Middle frontal gyrus (tissue), 1 donor: Measurements from ENCODE around the gene TTLL7.
A peak's percentile ranks its signal among the peaks of the same experiment; 100 is the strongest.
"Not testable (repeated sequence)": the region's sequence is repeated elsewhere in the genome, so short reads cannot be mapped to it uniquely, and the experiment has no call there.

ENCODE experiments used
- DNase-seq: peaks from one replicate; pipeline ENCODE4 v3.0.0-alpha.2; 2015; ENCODE audit warnings: low spot score; ENCODE audit errors: extremely low spot score

TTLL7 gene

DNA sequence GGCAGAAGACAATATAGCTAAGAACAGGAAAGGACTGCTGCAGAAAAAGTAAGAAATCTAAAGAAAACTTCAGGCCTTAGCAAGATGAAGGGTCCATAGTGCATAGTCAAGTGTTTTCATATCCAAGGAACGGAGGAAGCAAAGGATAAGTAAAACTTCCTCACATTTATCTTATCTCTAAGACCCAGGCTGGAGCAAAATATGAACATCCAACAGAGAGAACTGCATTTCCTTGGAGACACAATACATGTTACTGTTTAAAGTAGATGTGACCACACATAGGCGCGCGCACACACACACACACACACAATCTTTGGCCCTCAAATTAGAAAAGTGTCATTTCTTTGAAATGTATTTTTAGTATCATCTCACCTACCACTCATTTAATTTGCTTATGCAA is 66.7 kb downstream of the TTLL7 start:
- DNase-seq, result no peak

DNA sequence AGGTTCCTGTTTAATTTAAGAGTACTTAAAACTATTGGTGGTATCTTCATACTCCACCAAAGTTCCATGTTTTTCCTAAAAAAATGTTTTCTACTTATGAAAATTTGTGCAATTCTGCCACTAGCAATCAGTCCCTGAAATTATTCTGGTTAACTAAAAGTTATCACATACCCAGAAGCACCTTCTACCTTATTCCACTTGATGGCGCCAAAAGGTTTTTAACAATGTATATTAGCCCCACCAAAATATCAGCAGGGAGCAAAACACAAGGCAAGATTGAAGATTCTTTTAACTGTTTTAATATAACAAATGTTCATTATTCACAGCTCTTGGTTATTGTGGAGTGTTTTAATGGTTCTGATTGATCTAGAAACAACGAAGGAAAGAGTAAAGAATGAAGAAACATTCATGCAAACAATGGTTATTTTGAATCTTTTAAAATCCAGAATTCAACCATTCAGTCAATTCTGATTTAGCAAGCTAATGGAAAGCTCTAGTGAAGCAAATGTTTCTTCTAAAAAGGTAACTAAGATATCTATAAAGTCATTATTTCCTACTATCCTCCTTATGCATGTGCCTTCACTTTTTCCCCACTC is 67.2 kb downstream of the TTLL7 start:
- peak; percentile 56 for DNase-seq

DNA sequence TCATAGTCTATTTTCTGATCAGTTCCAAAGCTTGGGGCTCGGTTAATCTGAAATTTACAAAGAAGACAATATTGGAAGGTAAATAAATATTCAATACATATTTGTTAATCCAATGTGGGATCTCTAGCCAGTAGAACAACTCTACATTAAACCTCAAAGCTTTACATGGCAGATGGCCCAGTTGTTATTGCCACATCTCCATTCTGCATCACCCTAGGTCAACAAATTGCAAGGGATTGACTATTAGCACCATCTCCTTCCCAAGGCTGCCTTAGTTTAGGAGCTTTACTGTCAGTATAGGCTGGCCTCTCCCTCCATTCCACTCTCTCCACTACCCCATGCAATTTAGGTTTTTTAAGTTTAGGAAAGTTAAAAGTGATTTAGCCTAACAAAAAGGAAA is 69.7 kb downstream of the TTLL7 start:
- DNase-seq, result no peak

GRCh38 chr1:83928396-83928795 is 70.5 kb downstream of the TTLL7 start:
- no peak for DNase-seq

- DNase-seq, result no peak
Measured at GRCh38 chr1:83927701-83928100, 71.2 kb downstream of the TTLL7 start.

DNA sequence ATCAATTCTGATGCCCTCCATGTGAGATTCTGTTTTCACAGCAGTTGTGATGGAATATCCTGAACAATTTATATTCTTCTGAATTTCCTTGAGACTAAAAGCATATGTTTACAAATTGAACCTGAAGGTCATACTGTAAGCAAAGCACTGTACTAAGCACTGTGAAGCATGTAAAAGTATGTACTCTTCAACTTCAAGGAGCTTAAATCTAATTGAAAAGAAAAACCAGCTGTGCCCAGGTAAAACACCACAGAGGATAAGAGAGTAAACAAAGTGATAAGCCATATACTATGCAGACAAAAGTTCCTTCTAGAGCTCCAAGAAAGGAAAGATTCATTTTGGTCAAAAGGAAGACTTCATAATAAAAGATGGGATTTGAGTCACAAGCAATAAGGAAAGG is 71.9 kb downstream of the TTLL7 start:
- no peak for DNase-seq

DNA sequence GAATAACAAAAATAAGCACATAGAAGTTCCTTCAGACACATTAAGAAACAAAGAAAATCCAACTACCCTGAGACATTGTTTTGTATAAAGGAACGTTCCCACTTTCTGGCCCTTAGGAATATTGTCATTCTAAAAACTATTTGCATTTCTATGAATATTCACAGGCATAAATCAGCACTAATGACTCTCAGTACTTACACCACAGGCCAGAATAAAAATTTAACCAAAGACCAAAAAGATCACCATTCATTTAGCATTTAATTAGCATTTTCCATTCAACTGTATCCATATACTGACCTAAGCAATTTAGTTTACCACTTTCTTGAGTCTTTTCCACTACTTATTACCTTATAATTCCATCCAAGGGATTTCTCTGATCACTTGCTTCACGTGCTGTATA is 75.4 kb downstream of the TTLL7 start:
- no peak for DNase-seq

DNA sequence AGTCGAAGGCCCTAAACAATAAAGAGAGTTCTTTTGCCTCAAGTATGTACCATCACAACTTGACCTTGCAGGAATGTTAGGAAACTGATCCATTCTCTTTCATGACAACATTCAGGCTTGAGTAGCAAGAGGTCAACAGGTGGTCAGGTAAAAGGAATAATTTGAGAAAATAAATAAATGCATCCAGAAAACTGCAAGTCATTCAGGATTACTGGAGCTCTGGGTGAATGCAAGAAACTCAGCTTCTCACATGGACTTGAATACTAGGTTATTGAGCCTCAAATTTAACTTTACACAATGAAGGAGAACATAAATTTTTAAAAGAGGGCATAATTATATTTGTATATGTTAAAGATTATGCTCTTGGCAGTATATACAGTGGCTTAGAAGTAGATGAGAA is 76.5 kb downstream of the TTLL7 start:
- DNase-seq, result no peak

DNA sequence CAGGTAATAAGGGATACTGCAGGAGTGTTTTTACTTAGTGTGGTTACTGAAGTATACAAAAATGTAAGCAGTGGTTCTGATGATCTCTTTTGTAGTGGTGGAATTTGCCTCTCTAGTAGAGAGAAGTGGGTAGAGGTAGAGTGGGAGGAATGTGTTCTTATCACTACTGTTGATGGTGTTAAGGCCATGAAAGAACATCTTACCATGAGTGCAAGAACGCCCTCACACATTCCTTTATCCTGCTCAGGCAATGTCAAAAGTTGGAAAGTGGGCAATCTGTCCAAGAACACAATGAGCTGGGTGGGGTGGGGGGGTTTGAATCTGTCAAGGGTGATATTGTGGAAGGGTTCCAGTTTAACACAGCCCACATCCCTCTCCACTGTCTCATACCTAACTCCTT is 78.6 kb downstream of the TTLL7 start:
- DNase-seq, result no peak

DNA sequence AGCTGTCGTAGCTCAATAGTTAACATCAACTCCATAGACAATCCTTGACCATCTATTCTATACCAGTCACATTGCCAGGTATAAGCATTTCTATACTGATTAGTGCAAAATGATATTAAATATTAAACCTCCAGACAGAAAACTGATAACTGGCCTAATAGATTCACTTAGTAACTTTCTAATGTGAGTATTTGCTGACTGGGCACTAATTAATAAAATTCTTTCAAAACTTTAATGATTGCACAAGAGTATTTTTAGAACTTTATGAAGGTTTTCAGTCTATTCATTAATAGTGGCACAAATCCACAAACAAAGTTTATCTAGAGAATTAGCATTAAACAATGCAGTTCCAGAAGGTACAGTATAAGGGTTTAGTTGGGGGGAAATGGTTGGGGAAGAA is 79.1 kb downstream of the TTLL7 start:
- no peak for DNase-seq

DNA sequence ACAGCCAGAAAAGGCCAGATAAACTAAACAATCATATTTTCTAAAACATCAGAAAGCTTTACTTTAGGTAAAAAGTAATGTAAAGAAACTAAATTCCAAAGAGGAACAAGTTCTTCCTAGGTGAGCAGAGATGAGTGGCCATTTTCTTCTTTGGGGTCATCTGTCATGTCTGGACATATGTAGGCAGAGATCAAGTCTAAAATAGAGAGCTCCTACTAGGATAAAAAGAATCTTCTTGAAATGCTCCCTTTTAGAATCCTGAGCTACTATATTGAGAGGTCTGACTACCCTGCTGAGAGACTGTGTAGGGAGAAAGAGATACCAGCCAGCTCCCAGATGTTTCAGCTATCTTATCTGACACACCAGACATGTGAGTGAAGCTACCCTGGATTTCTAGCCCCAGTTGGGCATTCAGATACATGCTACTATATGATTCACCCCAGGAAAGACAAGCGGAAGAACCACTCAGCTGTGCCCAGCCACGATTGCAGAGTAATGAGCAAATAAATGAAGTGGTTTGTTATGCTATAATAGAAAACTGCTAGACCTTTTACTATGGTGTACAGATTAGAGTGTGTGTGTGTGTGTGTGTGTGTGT is 80.1 kb downstream of the TTLL7 start:
- no peak for DNase-seq

DNA sequence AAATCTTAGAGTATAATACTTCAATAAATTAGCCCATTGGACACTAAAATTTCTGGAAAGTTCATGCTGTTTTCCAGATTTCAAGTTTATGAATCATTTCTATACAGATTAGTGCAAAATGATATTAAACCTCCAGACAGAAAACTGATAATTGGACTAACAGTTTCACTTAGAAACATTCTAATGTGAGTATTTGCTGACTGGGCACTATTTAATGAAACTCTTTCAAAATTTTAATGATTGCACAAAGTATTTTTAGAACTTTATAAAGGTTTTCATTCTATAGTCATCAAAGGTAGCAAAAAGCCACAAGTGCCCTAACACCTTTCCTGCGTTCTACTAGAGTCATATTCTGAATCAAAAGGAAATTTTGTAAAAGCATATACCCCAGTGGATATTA is 81.0 kb downstream of the TTLL7 start:
- DNase-seq, result no peak

- DNase-seq, result not testable (repeated sequence)
Measured at GRCh38 chr1:83916094-83916493, 82.8 kb downstream of the TTLL7 start.

DNA sequence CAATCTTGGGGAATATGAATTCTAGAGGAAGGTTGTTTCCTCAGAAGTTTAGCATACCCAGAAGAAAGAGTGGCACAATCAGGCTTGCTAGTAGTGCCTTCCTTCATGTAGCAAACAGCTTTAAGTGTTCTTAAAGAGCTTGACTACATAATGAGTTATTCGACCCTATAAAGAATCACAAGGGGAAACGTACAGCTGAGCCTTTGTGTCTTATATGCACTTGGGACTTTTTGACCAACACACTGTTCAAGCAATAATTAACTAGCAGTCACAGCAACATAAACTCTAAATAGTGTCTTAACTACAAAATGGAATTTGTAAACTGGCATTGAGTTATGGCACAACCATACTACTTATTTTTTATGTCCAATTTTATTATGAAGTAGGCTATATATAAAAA is 86.1 kb downstream of the TTLL7 start:
- no peak for DNase-seq

- no peak for DNase-seq
Measured at GRCh38 chr1:83910461-83910860, 88.5 kb downstream of the TTLL7 start.

GRCh38 chr1:83909687-83910086 is 89.2 kb downstream of the TTLL7 start:
- no peak for DNase-seq

DNA sequence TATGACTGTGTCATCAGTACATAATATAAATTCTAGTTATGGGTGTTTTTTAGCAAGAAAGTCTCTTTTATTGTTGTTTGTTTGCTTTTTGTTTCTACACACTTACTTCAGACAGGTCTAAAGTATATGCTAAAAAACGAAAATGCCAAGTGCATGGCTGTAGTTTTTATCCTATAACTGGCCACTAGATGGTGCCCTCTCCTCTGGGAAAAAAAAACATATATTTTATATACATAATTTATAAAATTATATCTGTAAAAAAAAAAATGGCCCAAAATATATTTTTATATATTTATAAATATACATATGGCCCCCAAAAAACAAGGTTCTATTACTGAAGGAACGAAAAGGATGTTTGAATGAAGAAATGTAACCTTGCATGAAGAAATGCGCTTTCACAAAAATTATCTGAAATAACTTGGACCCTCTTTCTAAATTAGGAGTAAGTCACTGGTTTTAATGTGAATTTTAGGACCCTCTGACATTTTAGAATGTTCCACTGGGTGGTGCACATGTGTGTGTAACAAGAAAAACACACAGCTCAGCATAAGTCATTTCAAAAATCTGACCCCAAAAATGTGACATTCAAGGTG is 93.5 kb downstream of the TTLL7 start:
- DNase-seq, result no peak

DNA sequence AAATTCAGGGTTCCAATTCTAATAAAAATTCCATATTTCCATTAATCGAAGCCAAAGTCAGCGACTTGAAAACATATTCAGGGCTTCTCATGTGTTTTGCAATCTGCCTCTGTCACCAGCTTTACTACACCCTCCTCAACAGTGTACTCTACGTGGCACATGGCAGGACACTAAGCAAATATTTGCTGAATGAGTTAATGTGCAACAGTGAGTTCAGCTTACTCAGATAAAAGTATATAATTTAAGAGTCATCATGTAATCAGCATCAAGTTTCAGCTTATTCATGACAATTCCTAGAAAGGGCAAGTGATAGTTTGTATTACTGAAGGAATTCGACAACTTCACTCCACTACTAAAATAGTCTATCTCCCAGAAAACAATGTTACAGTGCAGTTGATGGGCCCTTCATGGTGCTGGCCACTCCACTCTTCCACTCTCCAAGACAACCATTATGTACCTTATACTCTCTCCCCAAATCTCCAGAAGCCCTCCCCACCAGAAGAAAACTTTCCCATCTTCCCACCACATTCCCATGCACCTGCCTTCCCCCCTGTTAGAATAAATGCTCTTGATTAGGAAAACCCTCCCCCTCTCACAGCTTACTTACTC is 97.3 kb downstream of the TTLL7 start:
- DNase-seq, result no peak

DNA sequence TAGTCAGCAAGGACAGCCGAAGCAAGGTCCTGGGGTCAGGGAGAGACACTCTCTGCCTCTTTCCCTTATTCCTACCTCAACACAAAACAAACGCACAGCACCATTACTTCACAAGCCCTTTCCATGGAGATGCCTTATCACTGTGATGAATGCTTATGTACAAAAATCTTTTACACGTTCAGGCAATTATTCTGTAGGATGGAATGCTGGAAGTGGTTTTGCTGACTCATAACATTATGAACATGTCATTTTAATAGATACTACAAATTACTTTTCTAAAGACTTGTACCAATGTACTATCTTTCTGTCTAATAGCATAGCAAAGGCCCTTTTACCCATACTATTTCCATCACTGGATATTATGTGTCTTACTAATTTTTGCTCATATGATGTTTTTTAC is 98.4 kb downstream of the TTLL7 start:
- no peak for DNase-seq

DNA sequence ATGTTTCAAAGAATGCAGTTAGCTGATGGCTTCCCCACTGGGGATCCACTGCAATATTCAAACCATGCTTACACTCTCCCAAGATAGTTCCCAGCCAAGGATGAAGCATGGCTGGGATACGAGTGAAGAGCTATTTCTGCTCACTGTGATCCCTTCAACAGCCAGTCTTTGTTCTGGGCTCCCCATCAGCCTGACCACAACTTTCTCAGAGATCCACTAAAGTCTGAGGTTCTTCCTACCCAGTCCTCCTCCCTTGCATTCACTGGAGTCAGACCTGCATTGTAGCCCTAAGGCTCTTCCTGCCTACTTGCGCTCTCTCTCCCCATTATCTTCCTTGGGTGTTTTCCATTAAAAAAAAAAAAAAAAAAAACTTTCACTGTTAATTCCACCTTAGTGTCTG is 101.4 kb downstream of the TTLL7 start:
- DNase-seq, result no peak

DNA sequence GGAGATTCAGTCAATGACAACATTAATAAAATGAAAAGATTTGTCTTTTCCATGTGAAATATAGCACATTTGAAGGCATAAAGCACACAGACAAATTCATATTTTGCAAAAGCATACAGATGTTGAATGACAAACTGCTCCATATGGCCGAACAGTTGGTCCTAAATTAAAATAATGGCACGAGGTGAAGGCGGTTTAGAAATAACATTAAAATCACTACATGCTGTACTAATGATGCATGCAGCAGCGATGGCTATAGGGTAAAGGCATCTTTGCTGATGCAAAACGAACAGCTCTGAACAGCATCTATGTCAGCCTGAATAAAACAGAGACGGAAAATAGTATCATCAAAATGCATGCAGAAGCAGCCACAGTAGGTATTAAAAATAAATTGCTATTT is 102.6 kb downstream of the TTLL7 start:
- DNase-seq, result no peak

DNA sequence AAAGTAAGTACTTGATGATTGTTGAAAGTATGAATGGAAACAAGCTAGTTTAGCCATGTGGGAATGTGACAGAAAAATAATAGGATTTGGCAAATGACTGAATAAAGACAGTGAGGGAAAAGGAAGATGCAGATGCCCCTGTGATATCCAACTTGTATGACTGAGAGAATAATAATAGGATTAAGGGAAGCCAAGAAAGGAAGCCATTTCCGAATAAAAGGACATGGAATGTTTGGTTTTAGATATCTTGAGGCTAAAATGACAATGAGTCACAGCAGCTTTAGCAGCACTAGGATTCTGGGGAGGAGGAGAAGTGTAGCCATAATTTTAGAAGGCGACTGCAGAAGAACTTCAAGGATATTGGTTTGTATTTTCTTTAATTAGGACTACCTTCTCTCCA is 109.2 kb downstream of the TTLL7 start:
- DNase-seq, result no peak

GRCh38 chr1:83887483-83887882 is 111.4 kb downstream of the TTLL7 start:
- DNase-seq, result no peak
